Fibroblast of pulmonary artery (primary cell): ENCODE data around the gene CCNB1.

ENCODE experiments used
- DNase-seq: peaks from one replicate; pipeline ENCODE4 v3.0.0-alpha.2; 2010; ENCODE audit warnings: low read depth
- H3K4me3 ChIP-seq: replicated peaks from 2 replicates; pipeline ENCODE4 v1.5.1; 2011; ENCODE audit warnings: low read depth, mild to moderate bottlenecking, control low read depth, low read length, moderate library complexity
- CTCF ChIP-seq: IDR thresholded peaks from 2 replicates; pipeline ENCODE4 v1.5.1; 2011; ENCODE audit warnings: mild to moderate bottlenecking, control low read depth, low read length, inconsistent platforms; ENCODE audit errors: missing control alignments

The CCNB1 gene

DNA sequence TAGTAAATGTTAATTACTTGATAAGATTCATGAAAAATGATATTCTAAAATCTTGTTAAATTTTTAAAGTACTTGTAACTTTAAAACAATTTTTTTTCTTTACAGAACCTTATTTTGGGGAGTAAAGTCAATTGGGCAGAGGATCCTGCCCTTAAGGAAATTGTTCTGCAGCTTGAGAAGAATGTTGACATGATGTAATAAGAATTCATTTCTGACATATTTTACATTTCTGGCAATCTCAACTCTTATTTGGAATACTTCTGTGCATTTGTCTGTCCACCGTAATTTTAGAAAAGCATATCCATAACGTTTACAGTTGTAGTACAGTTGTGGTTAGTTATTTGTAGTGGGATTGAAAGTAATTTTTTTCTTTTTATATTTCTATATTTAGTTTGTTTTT is 42.7 kb downstream of the CCNB1 start:
- peak; percentile 33 for DNase-seq
- no peak overlapping the region for H3K4me3 ChIP-seq
- no peak for TF ChIP-seq CTCF

DNA sequence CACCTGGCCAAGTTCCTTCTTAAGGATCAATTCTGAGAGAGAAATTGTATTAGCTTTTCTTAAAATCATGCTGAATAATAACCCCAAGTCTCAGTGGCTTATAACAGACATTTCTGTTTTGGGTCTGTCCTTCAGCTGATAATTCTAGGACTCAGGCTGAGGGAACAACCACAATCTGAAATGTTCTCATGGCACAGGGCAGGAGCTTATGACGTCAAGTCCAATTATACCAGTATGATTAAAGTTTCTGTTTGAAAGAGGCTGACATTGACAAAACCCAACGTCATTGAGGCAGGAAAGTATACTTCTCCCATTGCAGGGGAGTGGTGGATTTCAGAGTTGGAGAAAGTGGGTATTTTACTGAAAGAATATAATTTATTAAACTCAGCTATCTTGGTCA is 44.2 kb downstream of the CCNB1 start:
- no peak overlapping the region for H3K4me3 ChIP-seq
- no peak for DNase-seq
- TF ChIP-seq CTCF, result no peak

- no peak for TF ChIP-seq CTCF
These were observed 45.1 kb downstream of the CCNB1 start for GRCh38 chr5:69212022-69212421.

GRCh38 chr5:69213513-69214215 is 46.7 kb downstream of the CCNB1 start:
- DNase-seq, result peak; percentile 71
- TF ChIP-seq CTCF, result no peak
- no peak overlapping the region for H3K4me3 ChIP-seq

More at GRCh38 chr5:69212022-69212421, 45.1 kb downstream of the CCNB1 start:
- DNase-seq, result no peak
- H3K4me3 ChIP-seq, result no peak overlapping the region

GRCh38 chr5:69217151-69217511 is 50.2 kb downstream of the CCNB1 start:
- TF ChIP-seq CTCF, result no peak
- peak overlapping the region; percentile 99 for H3K4me3 ChIP-seq

DNA sequence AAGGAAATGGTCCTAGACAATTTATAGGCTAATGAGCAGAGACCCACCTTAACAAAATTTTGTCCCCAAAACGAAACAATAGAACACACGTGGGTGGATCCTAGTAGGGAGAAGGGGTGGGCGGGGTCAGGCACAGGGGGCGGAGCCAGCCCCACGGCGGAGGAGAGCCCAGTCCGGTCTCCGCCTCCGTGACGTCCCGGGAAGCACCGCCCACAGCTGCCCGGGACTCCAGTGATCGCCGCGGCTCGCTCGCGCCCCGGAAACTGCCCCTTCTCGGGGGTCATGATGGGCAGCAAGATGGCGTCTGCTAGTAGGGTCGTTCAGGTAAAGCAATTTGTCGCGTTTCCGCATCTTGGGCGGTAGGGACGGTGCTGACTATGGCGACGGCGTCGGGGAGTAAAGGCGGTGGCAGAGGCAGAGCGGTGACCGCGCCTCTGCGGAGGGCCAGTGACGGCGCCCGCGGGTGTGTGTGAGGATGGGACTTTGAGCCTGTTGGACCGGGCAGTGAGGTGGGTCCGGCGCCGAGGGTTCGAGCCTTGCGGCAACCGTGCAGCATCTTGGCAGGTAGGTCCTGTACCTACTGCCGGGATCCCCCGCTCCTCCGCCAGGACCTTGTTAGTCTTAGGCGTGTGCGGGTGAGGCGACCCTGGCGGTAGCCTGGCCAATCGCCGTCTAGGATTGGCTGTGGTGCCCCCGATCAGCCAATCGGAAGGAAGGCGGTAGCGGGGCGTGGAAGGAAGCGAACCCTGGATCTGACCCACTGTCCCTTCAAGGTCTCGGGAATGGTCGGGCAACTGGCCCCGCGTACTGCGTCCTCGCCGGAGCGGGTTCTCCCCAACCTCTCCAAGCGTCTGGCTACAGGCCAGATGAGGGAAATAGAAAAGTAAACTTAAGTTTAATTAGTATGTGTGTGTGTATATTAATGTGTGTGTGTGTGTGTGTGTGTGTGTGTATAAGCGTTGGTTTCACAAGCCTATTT is 50.9 kb downstream of the CCNB1 start:
- peak overlapping the region; percentile 99 for H3K4me3 ChIP-seq
- peak; percentile 7 for TF ChIP-seq CTCF
- DNase-seq, result peak; percentile 92

More at GRCh38 chr5:69217151-69217511, 50.2 kb downstream of the CCNB1 start:
- DNase-seq, result no peak
